Mucosa of stomach (tissue), 1 donor: ENCODE measurements around the gene PEX5L.

Source experiments
- H3K27me3 ChIP-seq: one replicate; pipeline ENCODE4 v1.7.0; 2013; ENCODE audit warnings: mild to moderate bottlenecking, low read length; ENCODE audit not compliant: control insufficient read depth, insufficient read depth
- H3K36me3 ChIP-seq: one replicate; pipeline ENCODE4 v1.7.0; 2013; ENCODE audit warnings: low read length; ENCODE audit not compliant: control insufficient read depth, insufficient read depth
- H3K4me1 ChIP-seq: one replicate; pipeline ENCODE4 v1.7.0; 2013; ENCODE audit warnings: mild to moderate bottlenecking, low read length; ENCODE audit not compliant: control insufficient read depth, insufficient read depth
- H3K4me3 ChIP-seq: one replicate; pipeline ENCODE4 v1.7.0; 2013; ENCODE audit warnings: low read length
- H3K9ac ChIP-seq: one replicate; pipeline ENCODE4 v1.7.0; 2013; ENCODE audit warnings: mild to moderate bottlenecking, low read length, moderate library complexity
- H3K9me3 ChIP-seq: one replicate; pipeline ENCODE4 v1.7.0; 2013; ENCODE audit warnings: mild to moderate bottlenecking, low read length, moderate library complexity; ENCODE audit not compliant: control insufficient read depth
- donor health status: Pancreatic carcinoma.

The PEX5L gene

DNA sequence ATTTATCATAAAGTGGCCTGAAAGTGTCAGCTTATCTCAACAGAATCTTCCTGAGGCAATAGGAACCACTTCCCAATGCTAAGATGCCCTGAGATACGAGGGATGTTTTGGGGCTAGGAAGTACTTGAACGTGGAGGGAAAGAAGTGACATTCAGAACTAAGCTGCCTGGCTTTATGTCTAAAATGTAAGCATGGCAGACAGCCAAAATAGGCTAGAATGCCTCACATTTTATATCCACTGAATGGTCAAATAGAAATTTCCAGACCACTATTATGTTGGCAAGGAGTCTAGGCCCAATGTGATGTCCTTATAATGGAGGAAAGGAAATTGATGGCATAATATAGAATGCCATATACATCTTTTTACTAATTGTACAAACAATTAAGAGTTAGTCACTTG lies 154.9 kb downstream of the PEX5L start:
- H3K9ac ChIP-seq, result no peak overlapping the region
- no peaks in the 10 kb centered on the region for H3K36me3 ChIP-seq
- no peaks in the 10 kb centered on the region for H3K9me3 ChIP-seq
- H3K27me3 ChIP-seq, result no peaks in the 10 kb centered on the region
- H3K4me3 ChIP-seq, result no peak overlapping the region
- H3K4me1 ChIP-seq, result no peaks in the 10 kb centered on the region

DNA sequence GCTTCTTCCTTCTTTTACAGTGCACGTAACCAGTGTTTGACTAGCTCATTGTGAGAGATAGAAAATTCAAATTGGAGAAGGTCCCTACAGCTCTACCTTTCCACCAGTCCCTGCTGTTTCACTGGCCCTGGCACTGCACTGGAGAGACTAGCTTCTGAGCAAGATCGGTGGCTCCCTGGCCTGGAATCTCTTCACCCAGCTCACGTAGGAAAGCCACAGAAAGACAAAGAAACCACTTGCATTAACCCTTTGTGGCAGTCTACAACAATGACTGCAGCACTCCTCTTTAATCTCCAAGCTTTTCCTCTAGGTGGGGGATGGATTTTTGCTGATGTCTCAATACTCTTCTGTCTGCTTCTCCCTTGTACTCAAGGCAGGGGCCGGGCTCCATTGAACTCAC lies 155.9 kb downstream of the PEX5L start:
- H3K9ac ChIP-seq, result no peak overlapping the region
- H3K9me3 ChIP-seq, result no peaks in the 10 kb centered on the region
- H3K36me3 ChIP-seq, result no peaks in the 10 kb centered on the region
- no peaks in the 10 kb centered on the region for H3K4me1 ChIP-seq
- no peak overlapping the region for H3K4me3 ChIP-seq
- no peaks in the 10 kb centered on the region for H3K27me3 ChIP-seq

DNA sequence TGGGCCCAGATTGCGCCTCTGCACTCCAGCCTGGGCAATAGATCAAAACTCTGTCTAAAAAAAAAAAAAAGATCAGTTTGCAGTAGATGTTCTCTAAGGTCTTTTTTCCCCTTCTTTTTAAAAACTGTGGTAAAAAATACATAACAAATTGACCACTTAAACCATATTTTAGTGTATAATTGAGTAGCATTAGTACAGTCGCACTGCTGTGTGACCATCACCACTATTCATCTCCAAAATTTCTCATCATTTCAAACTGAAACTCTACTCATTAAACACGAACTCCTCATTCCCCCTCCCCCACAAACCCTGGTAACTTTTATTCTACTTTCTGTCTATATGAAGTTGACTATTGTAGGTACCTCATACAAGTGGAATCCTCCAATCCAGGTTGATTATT lies 160.3 kb downstream of the PEX5L start:
- Histone ChIP-seq H3K27me3 (no peaks in the 10 kb centered on the region), H3K4me3 (no peak overlapping the region), H3K4me1 (no peaks in the 10 kb centered on the region), H3K9me3 (no peaks in the 10 kb centered on the region), H3K36me3 (no peaks in the 10 kb centered on the region), H3K9ac (no peak overlapping the region)

DNA sequence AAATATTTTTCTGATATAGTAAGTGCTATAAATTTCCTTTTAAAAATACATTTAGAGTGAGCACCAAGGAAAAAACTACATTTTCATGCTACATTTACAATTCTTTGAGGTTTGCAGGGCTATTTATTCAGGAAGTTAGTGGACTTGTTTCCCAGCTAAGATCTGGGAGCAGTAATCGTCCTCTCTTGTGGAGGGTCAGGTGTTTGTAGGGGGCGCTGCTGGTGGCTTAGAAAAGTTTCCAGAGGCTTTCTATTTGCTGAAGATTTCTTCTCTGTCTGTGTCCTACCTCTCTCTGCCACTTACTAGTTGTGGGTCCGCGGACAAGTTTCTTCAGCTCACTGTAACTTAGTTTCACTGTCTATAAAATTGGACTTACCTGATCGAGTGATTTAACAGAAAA lies 163.9 kb downstream of the PEX5L start:
- H3K36me3 ChIP-seq, result no peaks in the 10 kb centered on the region
- no peaks in the 10 kb centered on the region for H3K4me1 ChIP-seq
- no peaks in the 10 kb centered on the region for H3K27me3 ChIP-seq
- H3K9ac ChIP-seq, result no peak overlapping the region
- H3K9me3 ChIP-seq, result no peaks in the 10 kb centered on the region
- no peak overlapping the region for H3K4me3 ChIP-seq

DNA sequence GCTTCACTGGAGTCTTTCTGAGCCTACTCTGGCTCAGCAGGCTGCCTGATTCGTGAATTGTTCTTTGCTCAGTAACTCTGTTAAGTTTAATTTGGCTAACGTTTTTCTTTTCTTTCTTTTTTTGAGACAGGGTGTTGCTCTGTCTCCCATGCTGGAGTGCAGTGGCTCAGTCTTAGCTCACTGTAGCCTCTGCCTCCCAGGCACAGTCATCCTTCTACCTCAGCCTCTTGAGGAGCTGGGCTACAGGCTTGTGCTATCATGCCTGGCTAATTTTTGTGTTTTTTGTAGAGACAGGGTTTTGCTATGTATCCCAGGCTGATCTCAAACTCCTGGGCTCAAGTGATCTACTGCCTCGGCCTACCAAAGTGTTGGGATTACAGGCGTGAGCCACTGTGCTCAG lies 165.0 kb downstream of the PEX5L start:
- no peaks in the 10 kb centered on the region for H3K9me3 ChIP-seq
- no peak overlapping the region for H3K9ac ChIP-seq
- no peaks in the 10 kb centered on the region for H3K36me3 ChIP-seq
- no peaks in the 10 kb centered on the region for H3K27me3 ChIP-seq
- no peaks in the 10 kb centered on the region for H3K4me1 ChIP-seq
- H3K4me3 ChIP-seq, result no peak overlapping the region

DNA sequence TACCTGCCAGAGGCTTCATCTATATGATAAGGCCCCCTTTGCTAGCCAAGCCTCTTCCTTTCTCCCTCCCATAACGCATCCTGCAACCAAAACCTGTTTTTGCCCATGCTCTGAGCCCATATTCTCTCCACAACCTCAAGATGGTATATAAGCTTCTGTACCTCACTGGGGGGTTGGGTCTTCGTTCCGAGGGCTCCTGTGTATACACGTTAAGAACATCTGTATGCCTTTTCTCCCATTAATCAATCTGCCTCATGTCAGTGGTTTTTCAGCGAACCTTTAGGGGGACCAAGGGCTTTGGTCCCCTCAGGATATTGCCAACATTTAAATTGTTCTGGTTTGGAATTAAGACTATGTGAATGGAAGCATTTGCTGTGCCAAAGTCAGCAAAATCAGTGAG lies 168.0 kb downstream of the PEX5L start:
- no peak overlapping the region for H3K4me3 ChIP-seq
- no peaks in the 10 kb centered on the region for H3K9me3 ChIP-seq
- H3K4me1 ChIP-seq, result no peaks in the 10 kb centered on the region
- H3K36me3 ChIP-seq, result no peaks in the 10 kb centered on the region
- no peaks in the 10 kb centered on the region for H3K27me3 ChIP-seq
- no peak overlapping the region for H3K9ac ChIP-seq

DNA sequence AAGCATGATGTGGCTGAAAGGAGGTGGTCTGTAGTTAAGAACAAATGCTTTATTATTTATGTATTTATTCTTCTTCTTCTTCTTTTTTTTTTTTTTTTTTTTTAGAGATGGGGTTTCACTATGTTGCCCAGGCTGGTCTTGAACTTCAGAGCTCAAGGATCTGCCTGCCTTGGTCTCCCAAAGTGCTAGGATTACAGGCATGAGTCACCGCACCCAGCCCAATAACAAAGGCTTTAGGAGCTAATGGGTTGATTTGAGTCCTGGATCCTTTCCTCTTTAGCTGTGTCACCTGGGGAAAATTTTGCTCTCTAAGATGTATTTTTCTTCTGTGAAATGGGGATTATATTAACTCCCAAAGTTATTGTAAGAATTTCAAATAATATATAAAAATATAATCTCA lies 168.8 kb downstream of the PEX5L start:
- Histone ChIP-seq H3K27me3 (no peaks in the 10 kb centered on the region), H3K9ac (no peak overlapping the region), H3K9me3 (no peaks in the 10 kb centered on the region), H3K4me3 (no peak overlapping the region), H3K4me1 (no peaks in the 10 kb centered on the region), H3K36me3 (no peaks in the 10 kb centered on the region)

DNA sequence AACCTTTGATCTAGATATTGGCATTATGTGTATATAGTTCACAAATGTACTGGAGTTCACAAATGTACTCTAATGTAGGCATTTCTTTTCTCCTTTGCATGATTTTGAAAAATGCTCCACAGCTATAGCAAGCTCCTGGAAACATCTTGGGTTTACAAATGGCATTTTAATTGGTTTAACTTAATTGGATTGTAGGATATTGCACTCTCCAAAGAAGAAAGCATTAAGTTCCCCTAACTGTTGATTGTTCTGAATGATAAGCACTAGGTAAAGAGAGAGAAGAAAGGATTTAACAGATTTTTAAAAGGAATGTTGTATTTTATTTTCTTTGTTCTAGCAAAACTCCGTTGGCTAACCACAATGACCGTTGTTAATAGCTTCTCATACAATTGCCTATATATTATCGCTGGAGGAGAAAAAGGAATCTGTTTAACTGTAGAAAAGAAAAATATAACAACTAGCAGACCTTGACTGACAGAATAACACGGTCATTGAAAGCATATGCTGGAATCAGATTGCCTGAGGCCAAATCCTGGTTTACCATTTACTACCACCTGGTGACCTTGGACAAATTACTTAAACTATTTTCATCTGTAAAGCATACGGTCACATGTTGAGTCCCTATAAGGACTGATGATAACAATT lies 170.8 kb downstream of the PEX5L start:
- no peaks in the 10 kb centered on the region for H3K9me3 ChIP-seq
- no peak overlapping the region for H3K9ac ChIP-seq
- H3K27me3 ChIP-seq, result no peaks in the 10 kb centered on the region
- H3K4me1 ChIP-seq, result no peaks in the 10 kb centered on the region
- no peaks in the 10 kb centered on the region for H3K36me3 ChIP-seq
- no peak overlapping the region for H3K4me3 ChIP-seq

DNA sequence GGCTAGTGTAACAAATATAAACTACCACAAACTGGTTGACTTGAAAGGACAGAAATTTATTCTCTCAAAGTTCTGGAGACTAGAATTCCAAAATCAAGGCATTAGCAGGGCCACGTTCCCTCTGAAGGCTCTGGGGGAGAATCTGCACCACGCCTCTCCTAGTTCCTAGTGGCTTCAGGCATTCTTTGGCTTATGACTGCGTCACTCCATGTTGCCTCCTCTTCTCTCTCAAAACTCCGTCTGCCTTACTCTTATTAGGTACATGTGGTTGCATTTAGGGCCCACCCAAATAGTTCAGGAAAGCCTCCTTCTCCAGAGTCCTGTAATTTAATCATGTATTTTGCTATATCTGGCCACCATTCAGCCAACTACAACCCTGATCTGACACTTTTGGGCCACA lies 174.8 kb downstream of the PEX5L start:
- no peak overlapping the region for H3K4me3 ChIP-seq
- no peaks in the 10 kb centered on the region for H3K27me3 ChIP-seq
- H3K9me3 ChIP-seq, result no peaks in the 10 kb centered on the region
- H3K4me1 ChIP-seq, result no peaks in the 10 kb centered on the region
- H3K9ac ChIP-seq, result no peak overlapping the region
- no peaks in the 10 kb centered on the region for H3K36me3 ChIP-seq

DNA sequence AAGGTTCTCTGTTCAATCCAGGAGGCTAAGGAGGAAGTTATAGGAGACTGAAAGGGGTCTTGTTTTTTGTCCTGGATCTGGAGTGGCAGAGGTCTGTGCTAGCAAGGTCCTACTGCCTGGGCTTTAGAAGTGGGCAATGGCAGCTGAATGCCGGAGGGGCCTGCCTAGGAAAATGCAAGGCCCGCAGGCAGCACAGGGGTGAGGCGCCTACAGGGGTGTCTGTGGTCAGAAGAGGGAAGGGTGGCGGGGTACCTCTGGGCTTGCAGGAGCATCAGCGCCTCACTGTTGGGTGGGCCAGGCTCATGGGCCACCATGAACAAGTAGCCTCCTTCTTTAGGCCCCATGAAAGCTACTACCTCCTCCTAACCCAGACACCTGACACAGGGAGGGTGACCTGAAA lies 175.4 kb downstream of the PEX5L start:
- H3K9ac ChIP-seq, result no peak overlapping the region
- H3K9me3 ChIP-seq, result no peaks in the 10 kb centered on the region
- no peaks in the 10 kb centered on the region for H3K4me1 ChIP-seq
- no peaks in the 10 kb centered on the region for H3K27me3 ChIP-seq
- H3K4me3 ChIP-seq, result no peak overlapping the region
- no peaks in the 10 kb centered on the region for H3K36me3 ChIP-seq

DNA sequence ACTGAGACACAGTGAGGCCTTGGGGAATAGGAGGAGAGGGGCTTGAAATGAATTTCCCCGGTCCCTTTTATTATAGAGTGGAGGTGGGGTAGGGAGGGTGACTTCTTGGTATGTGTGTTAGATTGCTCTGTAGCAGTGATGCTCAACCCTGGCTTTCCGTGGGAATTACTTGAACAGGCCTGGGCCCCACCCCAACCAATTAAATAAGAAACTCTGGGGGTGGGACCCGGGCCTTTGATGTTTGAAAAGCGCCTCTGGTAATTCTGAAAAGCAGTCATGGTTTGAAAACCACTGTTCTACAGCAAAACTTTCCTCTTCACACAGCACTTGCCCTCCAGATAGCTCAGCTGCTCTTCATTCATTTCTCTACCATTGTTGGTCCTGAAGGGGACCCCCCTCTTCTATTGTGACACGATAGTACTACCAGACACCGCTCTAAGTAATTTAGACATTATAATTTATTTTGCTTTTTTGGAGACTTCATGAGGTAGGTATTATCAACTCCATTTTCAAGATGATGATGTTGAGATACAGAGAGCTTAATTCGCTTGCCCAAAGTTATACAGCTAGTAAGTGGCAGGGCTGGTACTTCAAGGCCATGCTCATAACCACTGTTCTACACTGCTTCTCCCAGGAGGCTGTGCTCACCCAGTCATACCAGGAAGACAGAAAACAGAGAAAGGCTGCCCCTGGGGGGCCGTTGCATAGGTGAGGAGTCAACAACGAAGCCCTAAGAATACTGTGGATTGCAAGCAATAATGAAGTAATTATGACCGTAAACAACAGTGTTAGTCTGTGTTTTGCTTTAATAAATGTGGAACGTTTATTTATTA lies 176.2 kb downstream of the PEX5L start:
- no peaks in the 10 kb centered on the region for H3K9me3 ChIP-seq
- no peaks in the 10 kb centered on the region for H3K4me1 ChIP-seq
- H3K27me3 ChIP-seq, result no peaks in the 10 kb centered on the region
- H3K9ac ChIP-seq, result no peak overlapping the region
- H3K4me3 ChIP-seq, result no peak overlapping the region
- no peaks in the 10 kb centered on the region for H3K36me3 ChIP-seq

DNA sequence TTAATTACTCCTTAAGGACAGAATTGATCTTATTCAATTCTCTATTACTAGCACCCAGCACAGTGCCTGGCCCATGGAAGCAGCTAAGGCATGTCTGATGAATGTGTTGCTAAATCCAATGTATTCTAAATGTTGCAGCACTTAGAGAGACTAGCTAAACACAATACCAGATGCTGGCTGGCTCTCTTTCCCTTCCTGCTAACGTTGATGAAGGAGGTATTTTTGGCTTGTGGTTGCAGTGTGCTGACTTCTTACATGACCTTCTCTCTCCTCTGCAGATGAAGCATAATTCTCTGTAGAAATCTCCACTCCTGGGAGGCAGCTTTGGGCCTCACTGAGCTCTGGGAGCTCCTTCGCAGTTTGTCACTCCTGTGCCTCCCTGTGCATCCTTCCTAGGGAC lies 183.6 kb downstream of the PEX5L start:
- Histone ChIP-seq H3K36me3 (no peaks in the 10 kb centered on the region), H3K9ac (no peak overlapping the region), H3K4me1 (no peaks in the 10 kb centered on the region), H3K27me3 (no peaks in the 10 kb centered on the region), H3K9me3 (no peaks in the 10 kb centered on the region), H3K4me3 (no peak overlapping the region)
